ENCODE data around the gene FMNL2. TPM values are rescaled to one million over a fixed set of nuclear protein-coding genes. Genes with fewer than 3 reads are reported as not detected.

Gene FMNL2
- total and polyA plus RNA-seq, 4 experiments from 2014 or later = 0.06 to 1.6 (median 0.94) TPM; not detected in 1

DNA sequence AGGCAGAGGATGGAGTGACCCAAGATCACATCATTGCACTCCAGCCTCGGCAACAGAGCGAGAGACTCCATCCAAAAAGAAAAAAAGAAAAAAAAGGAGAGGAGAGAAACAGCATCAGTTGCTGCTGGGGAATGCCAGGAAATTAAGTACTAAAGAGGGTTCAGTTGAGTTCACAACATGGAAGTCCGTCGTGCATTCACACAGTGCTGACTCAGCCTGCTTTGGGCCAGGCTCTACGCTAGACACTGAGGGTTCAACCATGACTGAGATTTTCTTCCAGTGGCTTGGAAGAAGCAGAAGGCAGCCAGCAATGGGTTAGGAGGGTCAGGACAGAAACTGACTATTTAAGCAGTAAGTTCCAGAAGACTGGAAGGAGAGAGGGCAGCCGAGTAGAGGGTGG, 108.8 kb downstream of the FMNL2 start:
- Histone ChIP-seq H3K27me3 (ENCODE audit: insufficient read depth, low read length) (no peaks in the 10 kb centered on the region), H3K4me1 (ENCODE audit: insufficient read depth, low read length) (no peaks in the 10 kb centered on the region), H3K9me3 (ENCODE audit: control insufficient read depth in 1 of 2, low read length in 2 of 2) (no peaks in the 10 kb centered on the region), H3K27ac (ENCODE audit: low read depth, low read length) (no peak overlapping the region), H3K36me3 (ENCODE audit: insufficient read depth, low read length) (no peaks in the 10 kb centered on the region), H3K4me3 (ENCODE audit: low read length in 2 of 2) (no peak overlapping the region)
- no peak for DNase-seq
- POLR2A ChIA-PET (ENCODE audit: partially characterized antibody) = no interaction called here
- CTCF ChIA-PET (ENCODE audit: partially characterized antibody) = no interaction called here
- Mint-ChIP-seq H3K36me3 (no peaks in the 10 kb centered on the region), H3K9me3 (peaks cover 0 to 4% (median 0%) of the 10 kb centered on the region in 8 donors), H3K27ac (no peak overlapping the region), H3K4me3 (no peak overlapping the region), H3K27me3 (peaks cover 11 to 14% of the 10 kb centered on the region in 2 donors), H3K4me1 (peaks cover 0 to 3% (median 0%) of the 10 kb centered on the region in 4 donors)
- intact Hi-C loops (cut with micrococcal nuclease) = no loop called here

DNA sequence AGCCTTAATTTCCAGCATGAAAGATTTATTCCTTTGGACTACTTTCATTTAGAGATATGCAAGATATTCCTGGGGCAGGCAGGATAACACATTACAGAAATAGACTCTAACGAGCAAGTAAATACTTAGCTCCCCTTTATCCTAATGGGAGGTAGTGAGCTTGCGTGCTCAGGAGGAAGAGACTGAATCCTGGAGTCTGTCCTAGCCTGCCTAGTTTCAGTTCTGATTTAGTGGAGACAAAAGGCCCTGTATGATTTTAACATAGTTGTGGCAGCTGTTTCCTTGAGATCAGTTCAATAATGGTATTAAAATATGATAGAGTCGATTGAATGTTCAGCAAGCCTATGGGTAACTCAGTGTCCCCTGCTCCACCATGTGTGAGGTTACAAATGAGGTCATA, 109.5 kb downstream of the FMNL2 start:
- intact Hi-C loops (cut with micrococcal nuclease) = no loop called here
- Mint-ChIP-seq H3K9me3 (peaks cover 0 to 4% (median 0%) of the 10 kb centered on the region in 8 donors), H3K27ac (no peak overlapping the region), H3K36me3 (no peaks in the 10 kb centered on the region), H3K4me1 (peaks cover 0 to 3% (median 0%) of the 10 kb centered on the region in 4 donors), H3K4me3 (no peak overlapping the region), H3K27me3 (peaks cover 11 to 14% of the 10 kb centered on the region in 2 donors)
- no peaks in the 10 kb centered on the region for H3K27me3 ChIP-seq (ENCODE audit: insufficient read depth, low read length)
- no peaks in the 10 kb centered on the region for H3K36me3 ChIP-seq (ENCODE audit: insufficient read depth, low read length)
- no peak for DNase-seq
- ChIA-PET POLR2A (ENCODE audit: partially characterized antibody) (no interaction called here), CTCF (ENCODE audit: partially characterized antibody) (no interaction called here)
- H3K4me1 ChIP-seq (ENCODE audit: insufficient read depth, low read length) = no peaks in the 10 kb centered on the region
- no peaks in the 10 kb centered on the region for H3K9me3 ChIP-seq (ENCODE audit: control insufficient read depth in 1 of 2, low read length in 2 of 2)
- no peak overlapping the region for H3K4me3 ChIP-seq (ENCODE audit: low read length in 2 of 2)
- no peak overlapping the region for H3K27ac ChIP-seq (ENCODE audit: low read depth, low read length)

DNA sequence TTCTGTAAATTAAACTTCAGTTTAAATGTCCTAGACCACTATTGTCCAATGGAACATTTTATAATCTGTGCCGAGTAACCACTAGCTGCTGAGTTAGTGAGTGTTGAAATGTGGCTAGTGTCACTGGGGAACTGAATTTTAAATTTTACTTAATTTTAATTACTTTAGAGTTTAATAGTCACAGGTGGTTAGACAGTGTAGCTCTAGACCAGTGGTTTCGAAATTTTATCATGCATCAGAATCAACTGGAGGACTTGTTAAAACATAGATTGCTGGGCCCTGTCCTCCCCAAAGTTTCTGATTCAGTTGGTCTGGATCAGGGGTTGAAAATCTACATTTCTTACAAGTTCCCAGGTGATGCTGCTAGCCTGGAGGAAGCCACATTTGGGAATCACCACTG, 110.4 kb downstream of the FMNL2 start:
- no peaks in the 10 kb centered on the region for H3K9me3 ChIP-seq (ENCODE audit: control insufficient read depth in 1 of 2, low read length in 2 of 2)
- intact Hi-C loops (cut with micrococcal nuclease) = no loop called here
- H3K27ac ChIP-seq (ENCODE audit: low read depth, low read length) = no peak overlapping the region
- H3K36me3 ChIP-seq (ENCODE audit: insufficient read depth, low read length) = no peaks in the 10 kb centered on the region
- no peaks in the 10 kb centered on the region for H3K27me3 ChIP-seq (ENCODE audit: insufficient read depth, low read length)
- ChIA-PET POLR2A (ENCODE audit: partially characterized antibody) (no interaction called here), CTCF (ENCODE audit: partially characterized antibody) (no interaction called here)
- peaks cover 0 to 4% (median 0%) of the 10 kb centered on the region in 8 donors for H3K9me3 Mint-ChIP-seq
- H3K4me3 ChIP-seq (ENCODE audit: low read length in 2 of 2) = no peak overlapping the region
- DNase-seq = no peak
- peaks cover 9 to 14% of the 10 kb centered on the region in 2 donors for H3K27me3 Mint-ChIP-seq
- peaks cover 0 to 3% (median 0%) of the 10 kb centered on the region in 4 donors for H3K4me1 Mint-ChIP-seq
- H3K27ac Mint-ChIP-seq = no peak overlapping the region
- H3K4me1 ChIP-seq (ENCODE audit: insufficient read depth, low read length) = no peaks in the 10 kb centered on the region
- no peaks in the 10 kb centered on the region for H3K36me3 Mint-ChIP-seq
- no peak overlapping the region for H3K4me3 Mint-ChIP-seq

DNA sequence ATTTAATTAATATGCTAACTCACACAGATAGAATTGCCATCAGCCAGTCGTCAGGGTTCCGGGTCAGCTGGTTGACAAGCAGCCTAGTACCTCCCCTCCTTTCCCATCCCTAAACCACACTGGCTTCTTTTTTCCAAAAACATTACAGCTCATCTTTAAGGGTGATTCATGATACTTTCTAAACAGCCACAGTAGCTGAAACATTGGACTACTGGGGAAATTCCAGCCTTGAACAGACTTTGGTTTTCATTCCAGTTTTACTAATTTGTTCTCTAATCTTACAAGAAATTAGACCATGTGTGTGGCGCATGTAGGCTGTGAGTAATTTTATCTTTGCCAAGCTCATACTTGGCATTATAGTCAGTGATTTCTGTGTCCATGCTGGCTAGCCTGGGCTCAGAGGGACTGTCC, 110.8 kb downstream of the FMNL2 start:
- no peak for DNase-seq
- Mint-ChIP-seq H3K4me1 (peaks cover 0 to 3% (median 0%) of the 10 kb centered on the region in 4 donors), H3K27me3 (peaks cover 7 to 16% of the 10 kb centered on the region in 2 donors), H3K36me3 (no peaks in the 10 kb centered on the region), H3K27ac (no peak overlapping the region), H3K9me3 (peaks cover 0 to 4% (median 0%) of the 10 kb centered on the region in 8 donors), H3K4me3 (no peak overlapping the region)
- H3K4me1 ChIP-seq (ENCODE audit: insufficient read depth, low read length) = no peaks in the 10 kb centered on the region
- ChIA-PET CTCF (ENCODE audit: partially characterized antibody) (no interaction called here), POLR2A (ENCODE audit: partially characterized antibody) (no interaction called here)
- no peaks in the 10 kb centered on the region for H3K27me3 ChIP-seq (ENCODE audit: insufficient read depth, low read length)
- no peaks in the 10 kb centered on the region for H3K36me3 ChIP-seq (ENCODE audit: insufficient read depth, low read length)
- no peak overlapping the region for H3K27ac ChIP-seq (ENCODE audit: low read depth, low read length)
- intact Hi-C loops (cut with micrococcal nuclease) = no loop called here
- no peak overlapping the region for H3K4me3 ChIP-seq (ENCODE audit: low read length in 2 of 2)
- H3K9me3 ChIP-seq (ENCODE audit: control insufficient read depth in 1 of 2, low read length in 2 of 2) = no peaks in the 10 kb centered on the region

DNA sequence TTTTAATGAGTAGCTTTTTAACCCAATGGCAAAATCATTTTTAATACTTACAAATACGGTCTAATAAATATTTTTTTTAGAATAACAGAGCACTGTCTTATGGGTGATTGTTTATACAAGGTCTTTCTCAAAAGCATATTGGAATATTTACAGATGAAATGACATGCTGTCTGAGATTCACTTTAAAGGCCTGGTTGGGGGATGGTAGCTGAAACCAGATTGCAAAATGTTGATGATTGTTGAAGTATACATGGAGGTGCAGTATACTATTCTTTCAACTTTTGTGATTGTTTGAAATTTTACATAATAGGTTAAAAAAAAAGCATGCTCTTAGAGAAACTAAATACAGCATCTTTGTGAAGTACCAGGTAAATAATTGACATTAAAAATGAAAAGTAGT, 111.2 kb downstream of the FMNL2 start:
- CTCF ChIA-PET (ENCODE audit: partially characterized antibody) = no interaction called here

DNA sequence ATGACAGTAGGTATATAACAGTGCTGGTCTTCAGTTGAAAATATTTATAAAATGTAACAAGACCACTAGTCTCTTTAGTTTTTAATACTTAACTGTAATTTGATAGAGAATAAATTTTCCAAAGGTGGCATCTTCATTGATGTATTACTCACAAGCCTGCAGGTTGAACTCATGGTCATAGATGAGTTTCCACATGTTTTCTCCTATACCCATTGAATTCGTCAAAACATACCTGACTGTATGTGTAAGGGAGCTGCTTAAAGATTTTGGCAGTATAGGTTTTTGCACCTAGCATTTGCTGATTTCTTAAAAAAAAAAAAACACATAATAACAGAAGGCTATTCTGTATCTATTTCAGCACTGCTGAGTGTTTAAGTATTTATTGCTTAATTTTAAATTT, 112.9 kb downstream of the FMNL2 start:
- Histone ChIP-seq H3K27me3 (ENCODE audit: insufficient read depth, low read length) (no peaks in the 10 kb centered on the region), H3K36me3 (ENCODE audit: insufficient read depth, low read length) (no peaks in the 10 kb centered on the region), H3K4me3 (ENCODE audit: low read length in 2 of 2) (no peak overlapping the region), H3K9me3 (ENCODE audit: control insufficient read depth in 1 of 2, low read length in 2 of 2) (no peaks in the 10 kb centered on the region), H3K4me1 (ENCODE audit: insufficient read depth, low read length) (no peaks in the 10 kb centered on the region), H3K27ac (ENCODE audit: low read depth, low read length) (no peak overlapping the region)
- POLR2A ChIA-PET (ENCODE audit: partially characterized antibody) = no interaction called here
- H3K9me3 Mint-ChIP-seq = peaks cover 0 to 4% (median 0%) of the 10 kb centered on the region in 8 donors
- no peak for DNase-seq
- intact Hi-C loops (cut with micrococcal nuclease) = no loop called here
- peaks cover 7 to 16% of the 10 kb centered on the region in 2 donors for H3K27me3 Mint-ChIP-seq
- H3K4me3 Mint-ChIP-seq = no peak overlapping the region
- no peak overlapping the region for H3K27ac Mint-ChIP-seq
- no peaks in the 10 kb centered on the region for H3K36me3 Mint-ChIP-seq
- CTCF ChIA-PET (ENCODE audit: partially characterized antibody) = no interaction called here
- H3K4me1 Mint-ChIP-seq = peaks cover 0 to 3% (median 0%) of the 10 kb centered on the region in 4 donors

More for the DNA sequence above, 111.2 kb downstream of the FMNL2 start:
- POLR2A ChIA-PET (ENCODE audit: partially characterized antibody) = no interaction called here
- H3K4me1 ChIP-seq (ENCODE audit: insufficient read depth, low read length) = no peaks in the 10 kb centered on the region
- H3K36me3 ChIP-seq (ENCODE audit: insufficient read depth, low read length) = no peaks in the 10 kb centered on the region
- no peak overlapping the region for H3K4me3 ChIP-seq (ENCODE audit: low read length in 2 of 2)
- Mint-ChIP-seq H3K9me3 (peaks cover 0 to 4% (median 0%) of the 10 kb centered on the region in 8 donors), H3K27me3 (peaks cover 7 to 15% of the 10 kb centered on the region in 2 donors), H3K36me3 (no peaks in the 10 kb centered on the region), H3K4me3 (no peak overlapping the region), H3K4me1 (peaks cover 0 to 3% (median 0%) of the 10 kb centered on the region in 4 donors), H3K27ac (no peak overlapping the region)
- intact Hi-C loops (cut with micrococcal nuclease) = no loop called here
- no peak overlapping the region for H3K27ac ChIP-seq (ENCODE audit: low read depth, low read length)
- DNase-seq = no peak
- H3K9me3 ChIP-seq (ENCODE audit: control insufficient read depth in 1 of 2, low read length in 2 of 2) = no peaks in the 10 kb centered on the region
- no peaks in the 10 kb centered on the region for H3K27me3 ChIP-seq (ENCODE audit: insufficient read depth, low read length)

DNA sequence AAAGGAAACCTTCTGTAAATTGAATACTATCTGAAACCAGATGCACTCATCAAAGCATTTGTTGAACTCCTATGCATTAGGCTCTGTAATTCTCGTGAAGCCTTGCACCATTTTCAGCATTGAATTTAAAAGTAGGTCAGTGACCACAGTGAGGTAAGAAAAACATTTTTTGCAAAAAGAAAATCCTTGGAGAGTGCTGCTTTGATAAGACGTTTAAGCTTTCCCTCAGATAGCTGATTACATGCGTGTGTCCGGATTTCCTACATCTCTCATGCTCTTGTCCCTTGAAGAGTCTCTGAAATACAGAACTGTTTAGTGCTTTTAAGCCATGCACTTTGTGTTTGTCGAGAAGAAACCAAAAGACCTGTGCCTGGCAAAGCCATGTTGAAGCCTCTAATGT, 113.6 kb downstream of the FMNL2 start:
- no peak overlapping the region for H3K4me3 Mint-ChIP-seq
- DNase-seq = no peak
- no peak overlapping the region for H3K27ac ChIP-seq (ENCODE audit: low read depth, low read length)
- no peaks in the 10 kb centered on the region for H3K4me1 ChIP-seq (ENCODE audit: insufficient read depth, low read length)
- CTCF ChIA-PET (ENCODE audit: partially characterized antibody) = no interaction called here
- no peaks in the 10 kb centered on the region for H3K36me3 ChIP-seq (ENCODE audit: insufficient read depth, low read length)
- H3K27ac Mint-ChIP-seq = no peak overlapping the region
- H3K36me3 Mint-ChIP-seq = no peaks in the 10 kb centered on the region
- no peaks in the 10 kb centered on the region for H3K9me3 ChIP-seq (ENCODE audit: control insufficient read depth in 1 of 2, low read length in 2 of 2)
- no peak overlapping the region for H3K4me3 ChIP-seq (ENCODE audit: low read length in 2 of 2)
- H3K9me3 Mint-ChIP-seq = peaks cover 0 to 4% (median 0%) of the 10 kb centered on the region in 8 donors
- H3K27me3 ChIP-seq (ENCODE audit: insufficient read depth, low read length) = no peaks in the 10 kb centered on the region
- POLR2A ChIA-PET (ENCODE audit: partially characterized antibody) = no interaction called here
- peaks cover 0 to 3% (median 0%) of the 10 kb centered on the region in 4 donors for H3K4me1 Mint-ChIP-seq
- peaks cover 3 to 12% of the 10 kb centered on the region in 2 donors for H3K27me3 Mint-ChIP-seq
- intact Hi-C loops (cut with micrococcal nuclease) = no loop called here

DNA sequence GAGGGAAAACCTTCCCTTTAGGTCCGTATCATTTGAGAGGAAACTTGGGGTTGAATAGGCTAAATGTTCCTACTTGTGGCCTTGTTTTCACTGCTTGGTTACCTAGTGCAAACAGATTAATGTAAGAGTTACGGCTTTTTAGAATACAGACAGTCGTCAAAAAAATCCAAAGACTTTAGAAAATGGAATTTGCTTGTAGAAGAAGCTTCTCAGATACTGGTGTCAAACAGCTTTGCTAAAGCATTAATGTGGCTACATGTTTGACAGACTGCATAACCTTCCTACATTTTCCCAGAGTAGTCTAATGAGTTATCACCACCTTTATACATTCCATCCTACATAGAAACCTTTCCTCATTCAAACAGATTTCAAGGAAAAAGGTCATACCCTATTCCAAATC, 114.6 kb downstream of the FMNL2 start:
- ChIA-PET POLR2A (ENCODE audit: partially characterized antibody) (no interaction called here), CTCF (ENCODE audit: partially characterized antibody) (no interaction called here)
- no peak for DNase-seq
- Histone ChIP-seq H3K9me3 (ENCODE audit: control insufficient read depth in 1 of 2, low read length in 2 of 2) (no peaks in the 10 kb centered on the region), H3K4me1 (ENCODE audit: insufficient read depth, low read length) (no peaks in the 10 kb centered on the region), H3K27me3 (ENCODE audit: insufficient read depth, low read length) (no peaks in the 10 kb centered on the region), H3K4me3 (ENCODE audit: low read length in 2 of 2) (no peak overlapping the region), H3K27ac (ENCODE audit: low read depth, low read length) (no peak overlapping the region), H3K36me3 (ENCODE audit: insufficient read depth, low read length) (no peaks in the 10 kb centered on the region)
- no peak overlapping the region for H3K27ac Mint-ChIP-seq
- H3K9me3 Mint-ChIP-seq = peaks cover 0 to 4% (median 0%) of the 10 kb centered on the region in 8 donors
- no peaks in the 10 kb centered on the region for H3K36me3 Mint-ChIP-seq
- no peak overlapping the region for H3K4me3 Mint-ChIP-seq
- H3K4me1 Mint-ChIP-seq = peaks cover 0 to 3% (median 0%) of the 10 kb centered on the region in 4 donors
- intact Hi-C loops (cut with micrococcal nuclease) = no loop called here
- H3K27me3 Mint-ChIP-seq = peaks cover 3 to 13% of the 10 kb centered on the region in 2 donors

Measured in CD4-positive, alpha-beta memory T cell (primary cell).